ENCODE data around the gene DMRT2. TPM values are rescaled to one million over a fixed set of nuclear protein-coding genes. Genes with fewer than 3 reads are reported as not detected.

DMRT2 gene
- total and polyA plus RNA-seq, 2 of the 8 experiments (the other 6 are each of a cell fraction or from before 2014, with no cell fraction given) = 0.29 to 0.93 TPM

DNA sequence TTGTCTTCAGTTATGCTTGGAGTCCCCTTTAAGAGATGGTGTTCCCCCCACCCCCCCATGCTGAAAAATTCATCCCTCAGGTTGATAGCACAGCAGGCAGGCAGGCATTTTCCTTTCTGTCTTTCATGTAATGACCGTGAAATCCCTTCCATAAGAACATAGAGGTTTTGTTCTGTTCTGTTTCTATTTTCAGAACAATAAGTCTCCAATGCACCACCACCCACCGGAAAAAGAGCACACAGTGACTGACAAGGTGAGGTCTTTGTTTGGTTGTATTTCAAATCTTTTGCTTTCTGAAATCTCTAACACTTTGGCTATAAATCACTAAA, 52.4 kb downstream of the DMRT2 start (continued):
- TF ChIP-seq, protein P1, sequence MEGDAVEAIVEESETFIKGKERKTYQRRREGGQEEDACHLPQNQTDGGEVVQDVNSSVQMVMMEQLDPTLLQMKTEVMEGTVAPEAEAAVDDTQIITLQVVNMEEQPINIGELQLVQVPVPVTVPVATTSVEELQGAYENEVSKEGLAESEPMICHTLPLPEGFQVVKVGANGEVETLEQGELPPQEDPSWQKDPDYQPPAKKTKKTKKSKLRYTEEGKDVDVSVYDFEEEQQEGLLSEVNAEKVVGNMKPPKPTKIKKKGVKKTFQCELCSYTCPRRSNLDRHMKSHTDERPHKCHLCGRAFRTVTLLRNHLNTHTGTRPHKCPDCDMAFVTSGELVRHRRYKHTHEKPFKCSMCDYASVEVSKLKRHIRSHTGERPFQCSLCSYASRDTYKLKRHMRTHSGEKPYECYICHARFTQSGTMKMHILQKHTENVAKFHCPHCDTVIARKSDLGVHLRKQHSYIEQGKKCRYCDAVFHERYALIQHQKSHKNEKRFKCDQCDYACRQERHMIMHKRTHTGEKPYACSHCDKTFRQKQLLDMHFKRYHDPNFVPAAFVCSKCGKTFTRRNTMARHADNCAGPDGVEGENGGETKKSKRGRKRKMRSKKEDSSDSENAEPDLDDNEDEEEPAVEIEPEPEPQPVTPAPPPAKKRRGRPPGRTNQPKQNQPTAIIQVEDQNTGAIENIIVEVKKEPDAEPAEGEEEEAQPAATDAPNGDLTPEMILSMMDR (IDR thresholded peaks at IDR 0.05; ENCODE audit: control extremely low read depth in 1 of 3, insufficient read depth in 1 of 3, low read depth in 1 of 3, low read length in 3 of 3) = no peak
- no peak for TF ChIP-seq TAF7 (optimal IDR thresholded peaks at IDR 0.05; ENCODE audit: borderline replicate concordance, low read depth, low read length)
- no peak for TF ChIP-seq MAFK (IDR thresholded peaks at IDR 0.05; ENCODE audit: low read depth, low read length)
- TF ChIP-seq CEBPB (IDR thresholded peaks at IDR 0.05; ENCODE audit: low read depth, low read length) = no peak

Small RNAs within 50 kb of the gene (small RNA-seq; reads per million reads assigned to genes)
- not detected for gene RNU6-1073P (ENCODE audit: insufficient read depth)

Other genes with a start within 250 kb of the DMRT2 start
- not detected in 2 replicates for gene DMRT1, start 208.7 kb upstream of the DMRT2 start, total RNA-seq (2021; fragmentation: NEBNext Ultra II Directional; extraction: Animal tissue kit (Norgen Biotek cat#: 25700))
- gene DMRT1, start 208.7 kb upstream of the DMRT2 start, polyA plus RNA-seq (2011; rRNA removed) = 0.06 and 0.15 TPM in 2 replicates
- not detected in 2 replicates for gene DMRT3, start 73.7 kb upstream of the DMRT2 start, total RNA-seq (2021; fragmentation: NEBNext Ultra II Directional; extraction: Animal tissue kit (Norgen Biotek cat#: 25700))
- 0.05 TPM in 1 of 2 replicates, not detected in the other for gene DMRT3, start 73.7 kb upstream of the DMRT2 start, polyA plus RNA-seq (2011; rRNA removed)

All from H1 (cell line).